Liver (tissue), 3 donors: Measurements from ENCODE around the gene USP24.

Source experiments
- CTCF ChIP-seq: fragments of 150-350 bp; IDR thresholded peaks from 2 replicates; pipeline ENCODE4 v1.5.1; 2017; ENCODE audit warnings: improper control_type of control experiment, low read depth, low read length; ENCODE audit not compliant: missing input control
- EGR1 ChIP-seq, 2 donors: IDR thresholded peaks; 2 replicates each; pipeline ENCODE4 v1.6.1; 2016 to 2018; ENCODE audit warnings: antibody characterized with exemption in 2 of 2, low read depth in 2 of 2
- FOXA1 ChIP-seq: IDR thresholded peaks from 2 replicates; pipeline ENCODE4 v1.6.1; 2016; ENCODE audit warnings: antibody characterized with exemption
- HNF4A ChIP-seq, 2 donors: conservative IDR thresholded peaks; 2 replicates each; pipeline ENCODE4 v1.6.1; 2016; ENCODE audit warnings: antibody characterized with exemption in 2 of 2, mild to moderate bottlenecking in 2 of 2
- JUND ChIP-seq, 2 donors: IDR thresholded peaks; 2 replicates each; pipeline ENCODE4 v1.6.1; 2016; ENCODE audit warnings: antibody characterized with exemption in 2 of 2
- RAD21 ChIP-seq, 2 donors: IDR thresholded peaks; 2 replicates each; pipeline ENCODE4 v1.6.1; 2016; ENCODE audit warnings: antibody characterized with exemption in 2 of 2, mild to moderate bottlenecking in 2 of 2
- RXRA ChIP-seq, 2 donors: IDR thresholded peaks; 2 replicates each; pipeline ENCODE4 v1.6.1; 2017 to 2018; ENCODE audit warnings: antibody characterized with exemption in 2 of 2, mild to moderate bottlenecking in 1 of 2
- SP1 ChIP-seq: IDR thresholded peaks from 2 replicates; pipeline ENCODE4 v1.6.1; 2018; ENCODE audit warnings: antibody characterized with exemption, mild to moderate bottlenecking
- YY1 ChIP-seq: IDR thresholded peaks from 2 replicates; pipeline ENCODE4 v1.6.1; 2016; ENCODE audit warnings: antibody characterized with exemption, mild to moderate bottlenecking
- TF ChIP-seq, protein P1 (sequence below): IDR thresholded peaks from 2 replicates; pipeline ENCODE4 v1.6.1; 2016; ENCODE audit warnings: antibody characterized with exemption
- TF ChIP-seq, protein P2 (sequence below): IDR thresholded peaks from 2 replicates; pipeline ENCODE4 v1.6.1; 2016; ENCODE audit warnings: antibody characterized with exemption, mild to moderate bottlenecking
- TF ChIP-seq, protein P3 (sequence below): IDR thresholded peaks from 2 replicates; pipeline ENCODE4 v1.6.1; 2016; ENCODE audit warnings: antibody characterized with exemption
- donor health status: healthy.
- donor health status: healthy.

DNA sequence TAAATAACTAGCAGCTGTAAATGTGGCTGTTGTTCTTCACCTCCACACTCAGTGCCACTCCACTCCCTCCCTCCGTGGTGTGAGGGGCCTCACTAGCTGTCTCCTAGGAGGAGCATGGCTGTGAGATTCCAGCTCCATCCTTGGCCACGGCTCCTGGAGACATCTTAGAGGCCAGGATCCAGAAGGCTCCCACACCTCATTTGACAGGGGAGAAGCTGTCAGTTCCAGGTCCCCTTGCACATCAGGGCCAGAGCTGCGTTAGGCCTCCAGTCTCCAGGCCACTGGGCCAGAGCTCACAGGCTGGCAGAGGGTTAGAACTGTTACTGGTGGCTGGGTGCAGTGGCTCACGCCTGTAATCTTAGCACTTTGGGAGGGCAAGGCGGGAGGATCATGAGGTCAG lies 160.8 kb downstream of the USP24 start:
- TF ChIP-seq, protein P1, sequence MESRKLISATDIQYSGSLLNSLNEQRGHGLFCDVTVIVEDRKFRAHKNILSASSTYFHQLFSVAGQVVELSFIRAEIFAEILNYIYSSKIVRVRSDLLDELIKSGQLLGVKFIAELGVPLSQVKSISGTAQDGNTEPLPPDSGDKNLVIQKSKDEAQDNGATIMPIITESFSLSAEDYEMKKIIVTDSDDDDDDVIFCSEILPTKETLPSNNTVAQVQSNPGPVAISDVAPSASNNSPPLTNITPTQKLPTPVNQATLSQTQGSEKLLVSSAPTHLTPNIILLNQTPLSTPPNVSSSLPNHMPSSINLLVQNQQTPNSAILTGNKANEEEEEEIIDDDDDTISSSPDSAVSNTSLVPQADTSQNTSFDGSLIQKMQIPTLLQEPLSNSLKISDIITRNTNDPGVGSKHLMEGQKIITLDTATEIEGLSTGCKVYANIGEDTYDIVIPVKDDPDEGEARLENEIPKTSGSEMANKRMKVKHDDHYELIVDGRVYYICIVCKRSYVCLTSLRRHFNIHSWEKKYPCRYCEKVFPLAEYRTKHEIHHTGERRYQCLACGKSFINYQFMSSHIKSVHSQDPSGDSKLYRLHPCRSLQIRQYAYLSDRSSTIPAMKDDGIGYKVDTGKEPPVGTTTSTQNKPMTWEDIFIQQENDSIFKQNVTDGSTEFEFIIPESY, result no peak
- TF ChIP-seq CTCF (no peak), FOXA1 (no peak), JUND (IDR thresholded peaks at IDR 0.05) (no peak), RAD21 (IDR thresholded peaks at IDR 0.05) (no peak), RXRA (IDR thresholded peaks at IDR 0.05) (no peak), EGR1 (IDR thresholded peaks at IDR 0.05; ENCODE audit: low read depth in 2 of 2) (no peak), YY1 (no peak), HNF4A (conservative IDR thresholded peaks at IDR 0.05) (no peak), SP1 (no peak)
- TF ChIP-seq, protein P2, sequence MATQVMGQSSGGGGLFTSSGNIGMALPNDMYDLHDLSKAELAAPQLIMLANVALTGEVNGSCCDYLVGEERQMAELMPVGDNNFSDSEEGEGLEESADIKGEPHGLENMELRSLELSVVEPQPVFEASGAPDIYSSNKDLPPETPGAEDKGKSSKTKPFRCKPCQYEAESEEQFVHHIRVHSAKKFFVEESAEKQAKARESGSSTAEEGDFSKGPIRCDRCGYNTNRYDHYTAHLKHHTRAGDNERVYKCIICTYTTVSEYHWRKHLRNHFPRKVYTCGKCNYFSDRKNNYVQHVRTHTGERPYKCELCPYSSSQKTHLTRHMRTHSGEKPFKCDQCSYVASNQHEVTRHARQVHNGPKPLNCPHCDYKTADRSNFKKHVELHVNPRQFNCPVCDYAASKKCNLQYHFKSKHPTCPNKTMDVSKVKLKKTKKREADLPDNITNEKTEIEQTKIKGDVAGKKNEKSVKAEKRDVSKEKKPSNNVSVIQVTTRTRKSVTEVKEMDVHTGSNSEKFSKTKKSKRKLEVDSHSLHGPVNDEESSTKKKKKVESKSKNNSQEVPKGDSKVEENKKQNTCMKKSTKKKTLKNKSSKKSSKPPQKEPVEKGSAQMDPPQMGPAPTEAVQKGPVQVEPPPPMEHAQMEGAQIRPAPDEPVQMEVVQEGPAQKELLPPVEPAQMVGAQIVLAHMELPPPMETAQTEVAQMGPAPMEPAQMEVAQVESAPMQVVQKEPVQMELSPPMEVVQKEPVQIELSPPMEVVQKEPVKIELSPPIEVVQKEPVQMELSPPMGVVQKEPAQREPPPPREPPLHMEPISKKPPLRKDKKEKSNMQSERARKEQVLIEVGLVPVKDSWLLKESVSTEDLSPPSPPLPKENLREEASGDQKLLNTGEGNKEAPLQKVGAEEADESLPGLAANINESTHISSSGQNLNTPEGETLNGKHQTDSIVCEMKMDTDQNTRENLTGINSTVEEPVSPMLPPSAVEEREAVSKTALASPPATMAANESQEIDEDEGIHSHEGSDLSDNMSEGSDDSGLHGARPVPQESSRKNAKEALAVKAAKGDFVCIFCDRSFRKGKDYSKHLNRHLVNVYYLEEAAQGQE, result no peak
- TF ChIP-seq, protein P3, sequence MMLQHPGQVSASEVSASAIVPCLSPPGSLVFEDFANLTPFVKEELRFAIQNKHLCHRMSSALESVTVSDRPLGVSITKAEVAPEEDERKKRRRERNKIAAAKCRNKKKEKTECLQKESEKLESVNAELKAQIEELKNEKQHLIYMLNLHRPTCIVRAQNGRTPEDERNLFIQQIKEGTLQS, result no peak
